ENCODE data around the gene ZFHX3.

DNA sequence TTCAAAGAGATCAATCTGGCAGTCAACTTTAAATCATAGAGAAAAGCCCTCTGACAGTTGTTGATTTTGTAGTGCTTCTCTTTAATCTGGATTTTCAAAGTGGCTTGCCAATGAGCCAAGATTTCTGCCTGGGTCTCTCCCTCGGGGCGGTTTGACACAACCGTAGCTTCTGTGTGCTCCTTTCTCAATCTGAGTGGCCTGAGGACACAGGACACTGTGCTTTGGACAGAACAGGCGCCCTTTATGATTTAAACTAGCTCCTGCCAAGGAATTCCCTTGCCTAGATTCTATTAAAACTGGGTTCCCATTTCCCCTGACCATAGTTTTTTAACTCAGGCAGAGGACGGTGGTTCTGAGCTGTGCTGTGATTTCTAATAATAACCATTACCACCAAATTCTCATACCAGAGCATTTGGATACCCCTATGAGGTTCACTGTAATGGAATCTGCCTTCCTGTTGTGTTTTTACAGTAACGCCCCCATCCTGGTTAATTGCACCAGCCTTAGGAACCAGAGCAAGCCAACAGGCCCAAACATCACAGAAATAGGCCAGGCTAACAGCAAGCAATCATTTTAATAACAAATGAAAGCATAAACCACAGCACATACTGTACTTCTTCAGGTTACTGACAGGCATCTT is 4.0 kb downstream of the ZFHX3 start:
- TF ChIP-seq POLR2A (IDR thresholded peaks at IDR 0.05), result no peak
- TF ChIP-seq, protein P1, sequence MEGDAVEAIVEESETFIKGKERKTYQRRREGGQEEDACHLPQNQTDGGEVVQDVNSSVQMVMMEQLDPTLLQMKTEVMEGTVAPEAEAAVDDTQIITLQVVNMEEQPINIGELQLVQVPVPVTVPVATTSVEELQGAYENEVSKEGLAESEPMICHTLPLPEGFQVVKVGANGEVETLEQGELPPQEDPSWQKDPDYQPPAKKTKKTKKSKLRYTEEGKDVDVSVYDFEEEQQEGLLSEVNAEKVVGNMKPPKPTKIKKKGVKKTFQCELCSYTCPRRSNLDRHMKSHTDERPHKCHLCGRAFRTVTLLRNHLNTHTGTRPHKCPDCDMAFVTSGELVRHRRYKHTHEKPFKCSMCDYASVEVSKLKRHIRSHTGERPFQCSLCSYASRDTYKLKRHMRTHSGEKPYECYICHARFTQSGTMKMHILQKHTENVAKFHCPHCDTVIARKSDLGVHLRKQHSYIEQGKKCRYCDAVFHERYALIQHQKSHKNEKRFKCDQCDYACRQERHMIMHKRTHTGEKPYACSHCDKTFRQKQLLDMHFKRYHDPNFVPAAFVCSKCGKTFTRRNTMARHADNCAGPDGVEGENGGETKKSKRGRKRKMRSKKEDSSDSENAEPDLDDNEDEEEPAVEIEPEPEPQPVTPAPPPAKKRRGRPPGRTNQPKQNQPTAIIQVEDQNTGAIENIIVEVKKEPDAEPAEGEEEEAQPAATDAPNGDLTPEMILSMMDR (IDR thresholded peaks at IDR 0.05), result no peak
- no peak for TF ChIP-seq EP300 (IDR thresholded peaks at IDR 0.05)

Measured in tibial nerve (tissue), 4 donors.